KOPT-K1 (cell line): Measurements from ENCODE around the gene POFUT2.

ENCODE experiments used
- H3K27ac ChIP-seq: fragments of 200-600 bp; sonication (generic); 2 replicates; pipeline ENCODE4 v1.5.1; 2016; ENCODE audit warnings: antibody characterized with exemption, mild to moderate bottlenecking, low read depth, low read length; ENCODE audit not compliant: poor library complexity, severe bottlenecking
- H3K36me3 ChIP-seq: fragments of 200-600 bp; sonication (generic); 2 replicates; pipeline ENCODE4 v1.5.1; 2017; ENCODE audit warnings: antibody characterized with exemption, mild to moderate bottlenecking, low read length, moderate library complexity; ENCODE audit not compliant: insufficient read depth
- H3K9me3 ChIP-seq: fragments of 200-600 bp; sonication (generic); 2 replicates; pipeline ENCODE4 v1.5.1; 2017; ENCODE audit warnings: antibody characterized with exemption, low read length, mild to moderate bottlenecking; ENCODE audit not compliant: insufficient read depth, poor library complexity, severe bottlenecking

Gene POFUT2

GRCh38 chr21:45219517-45219916 is 68.2 kb downstream of the POFUT2 start:
- Histone ChIP-seq H3K9me3 (no peaks in the 10 kb centered on the region), H3K36me3 (peaks cover 41% of the 10 kb centered on the region; the same call in 1 of the 2 replicates), H3K27ac (no peak overlapping the region)

GRCh38 chr21:45217010-45217409 is 70.7 kb downstream of the POFUT2 start:
- Histone ChIP-seq H3K9me3 (no peaks in the 10 kb centered on the region), H3K36me3 (peaks cover 27% of the 10 kb centered on the region; the same call in 1 of the 2 replicates), H3K27ac (no peak overlapping the region)

- Histone ChIP-seq H3K9me3 (no peaks in the 10 kb centered on the region), H3K36me3 (peaks cover 13% of the 10 kb centered on the region; the same call in 1 of the 2 replicates), H3K27ac (no peak overlapping the region)
These were observed 72.5 kb downstream of the POFUT2 start for GRCh38 chr21:45215213-45215612.
